ENCODE measurements around the gene REXO4.

REXO4 gene

GRCh38 chr9:133375724-133376654 lies 41.8 kb downstream of the REXO4 start, which contains the start of the genes STKLD1 and SURF4:
TSS of gene STKLD1 (plus strand) at chr9:133376366. CDS start at chr9:133376474, 108 bp downstream.
TSS of gene SURF4 (minus strand) at chr9:133376060. CDS start at chr9:133375969, 91 bp downstream.
- Histone ChIP-seq H3K4me3 (ENCODE audit: low read depth, low read length) (peak within 1 kb of the TSS; percentile 85), H3K4me1 (ENCODE audit: control insufficient read depth, insufficient read depth, low read length, unreplicated experiment) (peaks cover 24% of the 10 kb centered on the region), H2AFZ (ENCODE audit: low read length, unreplicated experiment) (peak within 1 kb of the TSS; percentile 92), H3K36me3 (ENCODE audit: insufficient read depth, low read length) (no peaks in the 10 kb centered on the region), H3K79me2 (ENCODE audit: control insufficient read depth, insufficient read depth, low read length, unreplicated experiment) (peaks cover 53% of the 10 kb centered on the region), H3K27me3 (ENCODE audit: insufficient read depth, low read length) (no peaks in the 10 kb centered on the region), H3K27ac (ENCODE audit: low read depth, low read length) (peak within 1 kb of the TSS; percentile 90)

GRCh38 chr9:133375116-133375723 lies 42.6 kb downstream of the REXO4 start:
- no peaks in the 10 kb centered on the region for H3K27me3 ChIP-seq (ENCODE audit: insufficient read depth, low read length)
- peak overlapping the region; percentile 90 for H3K27ac ChIP-seq (ENCODE audit: low read depth, low read length)
- H2AFZ ChIP-seq (ENCODE audit: low read length, unreplicated experiment): no peak overlapping the region
- peaks cover 28% of the 10 kb centered on the region for H3K4me1 ChIP-seq (ENCODE audit: control insufficient read depth, insufficient read depth, low read length, unreplicated experiment)
- H3K79me2 ChIP-seq (ENCODE audit: control insufficient read depth, insufficient read depth, low read length, unreplicated experiment): peaks cover 61% of the 10 kb centered on the region
- H3K36me3 ChIP-seq (ENCODE audit: insufficient read depth, low read length): no peaks in the 10 kb centered on the region; the same call in 1 of the 2 replicates
- peak overlapping the region; percentile 85 for H3K4me3 ChIP-seq (ENCODE audit: low read depth, low read length)

GRCh38 chr9:133374612-133375115 lies 43.1 kb downstream of the REXO4 start:
- H3K27ac ChIP-seq (ENCODE audit: low read depth, low read length): peak overlapping the region; percentile 90

GRCh38 chr9:133372144-133372543 lies 45.7 kb downstream of the REXO4 start:
- Histone ChIP-seq H3K79me2 (ENCODE audit: control insufficient read depth, insufficient read depth, low read length, unreplicated experiment) (peaks cover 91% of the 10 kb centered on the region), H3K4me3 (ENCODE audit: low read depth, low read length) (no peak overlapping the region), H3K27ac (ENCODE audit: low read depth, low read length) (no peak overlapping the region), H3K36me3 (ENCODE audit: insufficient read depth, low read length) (peaks cover under 1% of the 10 kb centered on the region), H2AFZ (ENCODE audit: low read length, unreplicated experiment) (no peak overlapping the region), H3K4me1 (ENCODE audit: control insufficient read depth, insufficient read depth, low read length, unreplicated experiment) (peaks cover 48% of the 10 kb centered on the region), H3K27me3 (ENCODE audit: insufficient read depth, low read length) (no peaks in the 10 kb centered on the region)

More at GRCh38 chr9:133374612-133375115, 43.1 kb downstream of the REXO4 start:
- Histone ChIP-seq H3K79me2 (ENCODE audit: control insufficient read depth, insufficient read depth, low read length, unreplicated experiment) (peaks cover 66% of the 10 kb centered on the region), H2AFZ (ENCODE audit: low read length, unreplicated experiment) (no peak overlapping the region), H3K27me3 (ENCODE audit: insufficient read depth, low read length) (no peaks in the 10 kb centered on the region), H3K4me1 (ENCODE audit: control insufficient read depth, insufficient read depth, low read length, unreplicated experiment) (peaks cover 34% of the 10 kb centered on the region), H3K36me3 (ENCODE audit: insufficient read depth, low read length) (no peaks in the 10 kb centered on the region; the same call in 1 of the 2 replicates), H3K4me3 (ENCODE audit: low read depth, low read length) (peak overlapping the region; percentile 85)

GRCh38 chr9:133371261-133371711 lies 46.5 kb downstream of the REXO4 start:
- H3K79me2 ChIP-seq (ENCODE audit: control insufficient read depth, insufficient read depth, low read length, unreplicated experiment): peaks cover 95% of the 10 kb centered on the region
- H3K4me1 ChIP-seq (ENCODE audit: control insufficient read depth, insufficient read depth, low read length, unreplicated experiment): peaks cover 48% of the 10 kb centered on the region
- no peak overlapping the region for H3K4me3 ChIP-seq (ENCODE audit: low read depth, low read length)
- no peak overlapping the region for H3K27ac ChIP-seq (ENCODE audit: low read depth, low read length)
- H3K27me3 ChIP-seq (ENCODE audit: insufficient read depth, low read length): no peaks in the 10 kb centered on the region
- H3K36me3 ChIP-seq (ENCODE audit: insufficient read depth, low read length): peaks cover 9% of the 10 kb centered on the region
- no peak overlapping the region for H2AFZ ChIP-seq (ENCODE audit: low read length, unreplicated experiment)

- Histone ChIP-seq H3K27ac (ENCODE audit: low read depth, low read length) (no peak overlapping the region), H3K36me3 (ENCODE audit: insufficient read depth, low read length) (peaks cover 13% of the 10 kb centered on the region), H3K4me3 (ENCODE audit: low read depth, low read length) (no peak overlapping the region), H3K27me3 (ENCODE audit: insufficient read depth, low read length) (no peaks in the 10 kb centered on the region), H2AFZ (ENCODE audit: low read length, unreplicated experiment) (no peak overlapping the region), H3K4me1 (ENCODE audit: control insufficient read depth, insufficient read depth, low read length, unreplicated experiment) (peaks cover 48% of the 10 kb centered on the region), H3K79me2 (ENCODE audit: control insufficient read depth, insufficient read depth, low read length, unreplicated experiment) (peaks cover 99% of the 10 kb centered on the region)
These were observed 47.1 kb downstream of the REXO4 start for GRCh38 chr9:133370685-133371084.

- Histone ChIP-seq H2AFZ (ENCODE audit: low read length, unreplicated experiment) (no peak overlapping the region), H3K27ac (ENCODE audit: low read depth, low read length) (no peak overlapping the region), H3K4me1 (ENCODE audit: control insufficient read depth, insufficient read depth, low read length, unreplicated experiment) (peaks cover 48% of the 10 kb centered on the region), H3K27me3 (ENCODE audit: insufficient read depth, low read length) (no peaks in the 10 kb centered on the region), H3K4me3 (ENCODE audit: low read depth, low read length) (no peak overlapping the region), H3K79me2 (ENCODE audit: control insufficient read depth, insufficient read depth, low read length, unreplicated experiment) (peaks cover 98% of the 10 kb centered on the region), H3K36me3 (ENCODE audit: insufficient read depth, low read length) (peaks cover 15% of the 10 kb centered on the region)
These were observed 47.9 kb downstream of the REXO4 start for GRCh38 chr9:133369933-133370332.

- Histone ChIP-seq H3K27ac (ENCODE audit: low read depth, low read length) (no peak overlapping the region), H3K27me3 (ENCODE audit: insufficient read depth, low read length) (no peaks in the 10 kb centered on the region), H3K4me3 (ENCODE audit: low read depth, low read length) (no peak overlapping the region), H3K79me2 (ENCODE audit: control insufficient read depth, insufficient read depth, low read length, unreplicated experiment) (peaks cover 96% of the 10 kb centered on the region), H3K36me3 (ENCODE audit: insufficient read depth, low read length) (peaks cover 19% of the 10 kb centered on the region), H2AFZ (ENCODE audit: low read length, unreplicated experiment) (no peak overlapping the region), H3K4me1 (ENCODE audit: control insufficient read depth, insufficient read depth, low read length, unreplicated experiment) (peaks cover 48% of the 10 kb centered on the region)
These were observed 48.4 kb downstream of the REXO4 start for GRCh38 chr9:133369422-133369821.

- H2AFZ ChIP-seq (ENCODE audit: low read length, unreplicated experiment): no peak overlapping the region
- H3K4me3 ChIP-seq (ENCODE audit: low read depth, low read length): no peak overlapping the region
- peaks cover 43% of the 10 kb centered on the region for H3K4me1 ChIP-seq (ENCODE audit: control insufficient read depth, insufficient read depth, low read length, unreplicated experiment)
- no peaks in the 10 kb centered on the region for H3K27me3 ChIP-seq (ENCODE audit: insufficient read depth, low read length)
- H3K27ac ChIP-seq (ENCODE audit: low read depth, low read length): no peak overlapping the region
- peaks cover 21% of the 10 kb centered on the region for H3K36me3 ChIP-seq (ENCODE audit: insufficient read depth, low read length)
- H3K79me2 ChIP-seq (ENCODE audit: control insufficient read depth, insufficient read depth, low read length, unreplicated experiment): peaks cover 89% of the 10 kb centered on the region
These were observed 49.4 kb downstream of the REXO4 start for GRCh38 chr9:133368249-133368881.

GRCh38 chr9:133367778-133368177 lies 50.0 kb downstream of the REXO4 start:
- Histone ChIP-seq H3K4me3 (ENCODE audit: low read depth, low read length) (no peak overlapping the region), H3K27ac (ENCODE audit: low read depth, low read length) (no peak overlapping the region), H3K27me3 (ENCODE audit: insufficient read depth, low read length) (no peaks in the 10 kb centered on the region), H3K36me3 (ENCODE audit: insufficient read depth, low read length) (peaks cover 25% of the 10 kb centered on the region), H2AFZ (ENCODE audit: low read length, unreplicated experiment) (no peak overlapping the region), H3K79me2 (ENCODE audit: control insufficient read depth, insufficient read depth, low read length, unreplicated experiment) (peaks cover 87% of the 10 kb centered on the region), H3K4me1 (ENCODE audit: control insufficient read depth, insufficient read depth, low read length, unreplicated experiment) (peaks cover 40% of the 10 kb centered on the region)
